ENCODE data around the gene ARMC2. TPM values are rescaled to one million over a fixed set of nuclear protein-coding genes. Genes with fewer than 3 reads are reported as not detected.

ARMC2 gene
- total RNA-seq, 1 donor from 2014 or later: 2.8 TPM

GRCh38 chr6:108988296-108988695 is 140.1 kb downstream of the ARMC2 start:
- no peak for DNase-seq

- DNase-seq: no peak
Observed at GRCh38 chr6:108988765-108989164, 140.5 kb downstream of the ARMC2 start.

DNA sequence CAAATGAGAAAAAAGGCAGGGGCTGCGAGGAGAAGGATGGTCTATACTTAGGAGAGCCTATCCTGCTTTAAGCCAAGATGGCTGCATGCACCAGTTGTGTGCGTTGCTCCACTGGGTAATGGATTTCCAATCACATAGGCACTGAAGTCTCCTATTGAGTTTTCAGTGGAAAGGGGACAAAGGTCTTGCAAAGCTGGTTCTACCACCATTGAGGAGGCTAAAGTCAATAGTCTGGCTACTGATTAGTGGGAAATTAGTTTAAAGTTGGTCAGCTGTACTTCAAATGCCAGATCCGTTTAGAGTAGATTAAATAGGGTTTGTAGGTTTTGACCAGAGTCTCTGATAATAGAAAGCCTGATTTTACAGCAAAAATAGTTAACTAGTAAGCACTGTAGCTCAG is 141.5 kb downstream of the ARMC2 start:
- DNase-seq: no peak

- no peak for DNase-seq
Observed at GRCh38 chr6:108993876-108994275, 145.7 kb downstream of the ARMC2 start.

- no peak for DNase-seq
Observed at GRCh38 chr6:108995296-108995695, 147.1 kb downstream of the ARMC2 start.

GRCh38 chr6:108996208-108996607 is 148.0 kb downstream of the ARMC2 start:
- no peak for DNase-seq

GRCh38 chr6:108998485-108998884 is 150.3 kb downstream of the ARMC2 start:
- DNase-seq: no peak

GRCh38 chr6:108999428-108999827 is 151.2 kb downstream of the ARMC2 start:
- no peak for DNase-seq

- DNase-seq: no peak
Observed at GRCh38 chr6:109000289-109000688, 152.1 kb downstream of the ARMC2 start.

GRCh38 chr6:109001291-109001894 is 153.2 kb downstream of the ARMC2 start:
- DNase-seq: peak; percentile 48

GRCh38 chr6:109002051-109002697 is 154.0 kb downstream of the ARMC2 start:
- peak; percentile 47 for DNase-seq

DNA sequence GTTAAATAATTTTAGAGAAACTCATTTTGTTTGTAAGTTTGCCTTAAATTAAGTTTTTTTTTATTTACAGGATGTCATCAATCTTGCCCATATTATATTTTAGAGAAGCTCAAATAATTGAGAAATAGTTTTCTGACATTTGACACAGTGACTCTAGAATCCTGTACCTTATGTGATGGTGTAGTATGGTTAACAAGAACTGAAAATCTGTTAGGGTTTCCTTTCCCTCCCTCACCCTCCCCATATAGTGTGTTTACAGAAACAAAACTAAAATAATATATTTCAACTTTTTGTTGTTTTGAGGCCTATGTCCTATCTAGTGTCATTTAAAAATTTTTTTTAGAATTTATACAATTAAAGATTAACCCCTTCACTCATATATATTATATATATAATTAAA is 154.7 kb downstream of the ARMC2 start:
- no peak for DNase-seq

- DNase-seq: no peak
Observed at GRCh38 chr6:109006818-109007217, 158.6 kb downstream of the ARMC2 start.

GRCh38 chr6:109007521-109007920 is 159.3 kb downstream of the ARMC2 start:
- DNase-seq: no peak

DNA sequence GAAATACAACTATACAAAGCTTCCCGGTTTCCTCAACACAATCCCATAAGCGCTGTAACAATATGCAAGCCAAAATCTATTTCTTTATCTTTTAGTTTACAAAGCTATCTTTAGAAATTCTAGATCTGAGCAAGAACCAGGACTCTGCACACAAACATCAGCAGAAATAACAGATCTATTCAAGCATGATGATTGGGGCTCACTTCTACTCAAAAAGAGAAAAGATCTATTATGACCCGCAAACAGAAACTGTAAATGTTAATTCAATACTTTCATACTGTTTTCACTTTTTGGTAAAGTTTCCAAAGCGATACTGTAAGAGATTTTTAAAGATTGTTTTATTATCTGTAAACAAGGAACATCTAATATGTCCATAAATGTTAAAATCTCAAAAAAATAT is 159.8 kb downstream of the ARMC2 start:
- no peak for DNase-seq

DNA sequence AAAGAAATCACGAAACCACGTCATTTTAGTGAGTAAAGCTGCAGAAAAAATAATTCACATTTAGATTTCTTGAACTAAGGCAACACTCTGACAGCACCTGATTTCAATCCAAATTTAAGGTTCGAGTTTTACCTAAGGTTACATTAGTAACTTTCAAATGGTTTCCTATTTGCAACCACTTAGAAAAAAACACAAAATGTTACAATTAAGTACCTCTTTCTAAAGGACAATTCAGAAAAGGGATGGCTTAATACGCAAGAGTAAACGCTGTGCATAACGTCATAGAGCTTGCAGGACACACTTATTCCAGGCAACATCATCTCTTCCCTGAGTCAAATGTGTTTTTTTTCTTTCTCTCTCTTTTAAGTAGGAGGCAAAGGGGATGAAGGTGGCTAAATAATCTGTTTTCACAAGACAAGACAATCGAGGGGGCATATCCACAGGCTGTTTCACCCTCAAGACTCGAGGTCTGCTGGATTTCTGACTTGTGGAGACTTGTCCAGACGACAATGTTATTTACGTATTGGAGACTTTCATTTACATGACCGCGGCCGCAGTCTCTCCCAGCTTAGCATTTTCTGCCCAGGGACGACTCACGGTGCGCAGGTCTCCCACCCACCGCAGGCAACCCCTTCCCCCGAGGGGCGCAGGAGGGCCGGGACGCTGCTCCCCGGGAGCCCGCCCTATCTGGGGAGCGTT is 160.5 kb downstream of the ARMC2 start:
- peak; percentile 60 for DNase-seq

- DNase-seq: peak; percentile 95
Observed at GRCh38 chr6:109009236-109009961, 161.2 kb downstream of the ARMC2 start.

DNA sequence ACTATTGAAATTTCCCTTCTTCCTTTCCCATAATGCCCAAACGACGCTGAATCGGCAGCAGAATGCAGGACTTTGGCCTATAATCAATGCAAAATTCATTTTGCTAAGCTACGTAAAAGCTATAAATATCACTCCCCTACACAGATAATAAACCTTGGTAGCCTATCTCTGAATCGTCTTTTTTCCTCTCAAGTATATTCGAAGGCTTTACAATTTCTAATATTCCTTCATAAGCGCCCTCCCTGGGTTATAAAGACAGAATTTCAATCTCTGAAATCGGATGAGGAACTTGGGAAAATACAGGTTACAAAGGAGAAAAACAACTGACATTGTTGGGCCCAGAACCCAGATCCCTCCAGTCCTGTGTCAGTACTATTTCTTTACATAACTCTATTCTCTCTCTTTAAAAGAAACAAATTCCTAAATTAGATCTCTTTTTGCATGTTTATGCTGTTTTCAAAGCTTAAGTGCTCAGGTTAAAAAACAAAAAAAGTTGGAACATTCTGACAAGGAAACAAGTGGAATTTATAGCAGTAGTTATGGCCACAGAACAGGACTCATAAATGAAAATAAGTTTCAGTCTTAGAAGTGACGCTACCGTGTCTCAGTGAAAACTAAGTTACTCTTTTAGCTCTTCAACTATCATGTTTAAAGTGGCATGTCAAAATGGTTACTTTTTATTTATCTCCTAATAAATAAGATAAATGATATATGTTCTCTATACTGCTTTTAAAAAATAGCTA is 161.9 kb downstream of the ARMC2 start:
- DNase-seq: no peak

DNA sequence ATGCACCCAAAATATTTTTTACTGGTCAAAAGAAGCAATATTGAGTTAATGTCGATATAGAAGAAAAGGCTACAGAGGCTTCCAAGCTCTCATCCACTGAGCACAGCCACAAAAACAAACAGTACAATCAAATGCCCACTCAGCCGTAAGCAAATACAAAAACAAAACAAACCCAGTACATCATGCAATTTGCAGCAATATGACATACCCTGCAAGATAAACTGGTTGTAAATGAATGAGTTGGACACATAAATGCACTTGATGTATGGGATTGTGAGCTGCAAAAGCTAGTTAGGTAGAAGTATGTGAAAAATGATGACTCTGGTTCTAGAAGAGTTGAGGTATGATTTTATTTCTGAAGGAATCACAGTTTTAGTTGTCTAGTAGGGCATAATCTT is 162.5 kb downstream of the ARMC2 start:
- no peak for DNase-seq

- DNase-seq: no peak
Observed at GRCh38 chr6:109013656-109014305, 165.6 kb downstream of the ARMC2 start.

- DNase-seq: no peak
Observed at GRCh38 chr6:109014606-109015005, 166.4 kb downstream of the ARMC2 start.

- DNase-seq: peak; percentile 17
Observed at GRCh38 chr6:109015176-109015575, 167.0 kb downstream of the ARMC2 start.
